ENCODE data around the gene ZSWIM9. TPM values are rescaled to one million over a fixed set of nuclear protein-coding genes. Genes with fewer than 3 reads are reported as not detected.
A peak's percentile ranks its signal among the peaks of the same experiment; 100 is the strongest.

The ZSWIM9 gene
- total and polyA plus RNA-seq, 2 donors (not counting 1 experiment from before 2014, with no cell fraction given): 0.39 to 5.1 TPM

GRCh38 chr19:48122421-48122820 is 48.1 kb upstream of the ZSWIM9 start:
- H4K20me1 ChIP-seq (ENCODE audit: control insufficient read depth, extremely low read depth, insufficient read depth, low read length): no peaks in the 10 kb centered on the region
- no peaks in the 10 kb centered on the region for H3K9me3 ChIP-seq (ENCODE audit: control insufficient read depth, insufficient read depth, low read depth, low read length)
- TF ChIP-seq EZH2 (IDR thresholded peaks at IDR 0.05; ENCODE audit: low read length, missing control alignments) (no peak), CTCF (conservative IDR thresholded peaks at IDR 0.05 in 1 of 2, IDR thresholded peaks at IDR 0.05 in 1 of 2; ENCODE audit: low read depth in 1 of 2, low read length in 2 of 2) (no peak)
- H3K4me1 ChIP-seq (ENCODE audit: control insufficient read depth, extremely low read depth, insufficient read depth, low read length): no peaks in the 10 kb centered on the region
- DNase-seq (ENCODE audit: low read depth in 2 of 2): no peak
- no peak overlapping the region for H3K27ac ChIP-seq (ENCODE audit: insufficient read depth, low read length)
- no peaks in the 10 kb centered on the region for H3K27me3 ChIP-seq (ENCODE audit: control insufficient read depth, insufficient read depth, low read length)
- no peak overlapping the region for H2AFZ ChIP-seq (ENCODE audit: low read length)
- no peak overlapping the region for H3K9ac ChIP-seq (ENCODE audit: insufficient read depth, low read length)
- H3K4me2 ChIP-seq (ENCODE audit: extremely low read depth, insufficient read depth, low read length): no peak overlapping the region
- peaks cover 3% of the 10 kb centered on the region for H3K36me3 ChIP-seq (ENCODE audit: control insufficient read depth, insufficient read depth, low read length)
- H3K79me2 ChIP-seq (ENCODE audit: control insufficient read depth, insufficient read depth, low read length): no peaks in the 10 kb centered on the region
- no peak overlapping the region for H3K4me3 ChIP-seq (replicated peaks in 1 of 4; ENCODE audit: control extremely low read depth in 1 of 4, insufficient read depth in 1 of 4, low read depth in 3 of 4, low read length in 4 of 4)

- no peaks in the 10 kb centered on the region for H4K20me1 ChIP-seq (ENCODE audit: control insufficient read depth, extremely low read depth, insufficient read depth, low read length)
- no peak overlapping the region for H3K9ac ChIP-seq (ENCODE audit: insufficient read depth, low read length)
- H3K36me3 ChIP-seq (ENCODE audit: control insufficient read depth, insufficient read depth, low read length): peaks cover 4% of the 10 kb centered on the region
- H3K27me3 ChIP-seq (ENCODE audit: control insufficient read depth, insufficient read depth, low read length): no peaks in the 10 kb centered on the region
- no peaks in the 10 kb centered on the region for H3K9me3 ChIP-seq (ENCODE audit: control insufficient read depth, insufficient read depth, low read depth, low read length)
- no peak overlapping the region for H3K27ac ChIP-seq (ENCODE audit: insufficient read depth, low read length)
- H3K79me2 ChIP-seq (ENCODE audit: control insufficient read depth, insufficient read depth, low read length): no peaks in the 10 kb centered on the region
- no peak overlapping the region for H2AFZ ChIP-seq (ENCODE audit: low read length)
- TF ChIP-seq EZH2 (IDR thresholded peaks at IDR 0.05; ENCODE audit: low read length, missing control alignments) (no peak), CTCF (conservative IDR thresholded peaks at IDR 0.05 in 1 of 2, IDR thresholded peaks at IDR 0.05 in 1 of 2; ENCODE audit: low read depth in 1 of 2, low read length in 2 of 2) (peak in 1 of 2 donors; percentile 14)
- H3K4me3 ChIP-seq (replicated peaks in 1 of 4; ENCODE audit: control extremely low read depth in 1 of 4, insufficient read depth in 1 of 4, low read depth in 3 of 4, low read length in 4 of 4): no peak overlapping the region
- H3K4me2 ChIP-seq (ENCODE audit: extremely low read depth, insufficient read depth, low read length): no peak overlapping the region
- H3K4me1 ChIP-seq (ENCODE audit: control insufficient read depth, extremely low read depth, insufficient read depth, low read length): no peaks in the 10 kb centered on the region
- peak in 1 of 2 donors; percentile 91 for DNase-seq (ENCODE audit: low read depth in 2 of 2)
These were observed 46.4 kb upstream of the ZSWIM9 start for GRCh38 chr19:48123907-48124651.

GRCh38 chr19:48127561-48127960 is 42.9 kb upstream of the ZSWIM9 start:
- H3K4me3 ChIP-seq (replicated peaks in 1 of 4; ENCODE audit: control extremely low read depth in 1 of 4, insufficient read depth in 1 of 4, low read depth in 3 of 4, low read length in 4 of 4): no peak overlapping the region
- H3K27ac ChIP-seq (ENCODE audit: insufficient read depth, low read length): no peak overlapping the region
- no peak overlapping the region for H3K4me2 ChIP-seq (ENCODE audit: extremely low read depth, insufficient read depth, low read length)
- H3K9ac ChIP-seq (ENCODE audit: insufficient read depth, low read length): no peak overlapping the region
- no peaks in the 10 kb centered on the region for H3K27me3 ChIP-seq (ENCODE audit: control insufficient read depth, insufficient read depth, low read length)
- no peak overlapping the region for H2AFZ ChIP-seq (ENCODE audit: low read length)
- H3K36me3 ChIP-seq (ENCODE audit: control insufficient read depth, insufficient read depth, low read length): peaks cover 3% of the 10 kb centered on the region
- TF ChIP-seq EZH2 (IDR thresholded peaks at IDR 0.05; ENCODE audit: low read length, missing control alignments) (no peak), CTCF (conservative IDR thresholded peaks at IDR 0.05 in 1 of 2, IDR thresholded peaks at IDR 0.05 in 1 of 2; ENCODE audit: low read depth in 1 of 2, low read length in 2 of 2) (no peak)
- no peaks in the 10 kb centered on the region for H3K79me2 ChIP-seq (ENCODE audit: control insufficient read depth, insufficient read depth, low read length)
- no peaks in the 10 kb centered on the region for H4K20me1 ChIP-seq (ENCODE audit: control insufficient read depth, extremely low read depth, insufficient read depth, low read length)
- no peaks in the 10 kb centered on the region for H3K9me3 ChIP-seq (ENCODE audit: control insufficient read depth, insufficient read depth, low read depth, low read length)
- no peaks in the 10 kb centered on the region for H3K4me1 ChIP-seq (ENCODE audit: control insufficient read depth, extremely low read depth, insufficient read depth, low read length)
- no peak for DNase-seq (ENCODE audit: low read depth in 2 of 2)

Measured in fibroblast of lung (primary cell).